ENCODE measurements around the gene ISL2. TPM values are rescaled to one million over a fixed set of nuclear protein-coding genes. Genes with fewer than 3 reads are reported as not detected.

Gene ISL2
- total and polyA plus RNA-seq, 2 of the 13 experiments (the other 11 are each of a cell fraction or from before 2014, with no cell fraction given): 4.3 to 5.1 TPM

DNA sequence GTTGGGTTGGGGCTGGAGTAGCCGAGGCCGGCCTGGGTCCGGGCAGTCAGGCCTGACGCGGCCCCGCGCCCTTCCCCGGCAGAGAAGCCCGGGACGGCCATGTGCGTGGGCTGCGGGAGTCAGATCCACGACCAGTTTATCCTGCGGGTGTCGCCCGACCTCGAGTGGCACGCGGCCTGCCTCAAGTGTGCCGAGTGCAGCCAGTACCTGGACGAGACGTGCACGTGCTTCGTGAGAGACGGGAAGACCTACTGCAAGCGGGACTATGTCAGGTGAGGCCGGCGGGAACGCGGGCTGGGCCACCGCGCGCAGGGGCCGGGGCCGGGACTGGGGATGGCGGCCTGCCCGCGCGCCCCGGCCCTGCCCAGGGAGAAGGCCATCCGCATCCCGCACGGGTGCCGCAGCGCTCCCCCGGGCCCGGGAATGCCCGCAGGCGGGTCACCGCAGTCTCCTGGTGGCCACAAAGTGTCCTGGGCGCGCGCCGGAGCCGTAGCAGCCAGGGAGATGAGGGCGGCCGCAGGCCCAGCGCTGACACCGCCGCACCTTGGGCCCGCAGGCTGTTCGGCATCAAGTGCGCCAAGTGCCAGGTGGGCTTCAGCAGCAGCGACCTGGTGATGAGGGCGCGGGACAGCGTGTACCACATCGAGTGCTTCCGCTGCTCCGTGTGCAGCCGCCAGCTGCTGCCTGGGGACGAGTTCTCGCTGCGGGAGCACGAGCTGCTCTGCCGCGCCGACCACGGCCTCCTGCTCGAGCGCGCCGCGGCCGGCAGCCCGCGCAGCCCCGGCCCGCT, 1.3 kb downstream of the ISL2 start (continued):
- TF ChIP-seq ASH2L (IDR thresholded peaks at IDR 0.05; ENCODE audit: insufficient read length, low read depth, low read length) (peak; percentile 58), ZNF383 (CRISPR knock-in tag; IDR thresholded peaks at IDR 0.05; ENCODE audit: borderline replicate concordance) (no peak), DR1 (CRISPR knock-in tag; IDR thresholded peaks at IDR 0.05) (peak; percentile 42; the same call in 1 of the 2 replicates), ATF4 (CRISPR knock-in tag; IDR thresholded peaks at IDR 0.05) (no peak), ZNF292 (CRISPR knock-in tag; IDR thresholded peaks at IDR 0.05; ENCODE audit: borderline replicate concordance, low read depth) (0 out of 2 replicates have a peak, but pooled peaks have one; percentile 12), ZNF83 (CRISPR knock-in tag; IDR thresholded peaks at IDR 0.05; ENCODE audit: borderline replicate concordance) (no peak), AGO1 (IDR thresholded peaks at IDR 0.05; ENCODE audit: low read depth, low read length, poor library complexity, severe bottlenecking) (no peak), ZSCAN31 (CRISPR knock-in tag; IDR thresholded peaks at IDR 0.05; ENCODE audit: low read depth) (peak; percentile 89), KDM2A (CRISPR knock-in tag; IDR thresholded peaks at IDR 0.05; ENCODE audit: borderline replicate concordance, low read depth) (peak; percentile 48; the same call in 1 of the 2 replicates), MED13 (CRISPR knock-in tag; IDR thresholded peaks at IDR 0.05) (peak; percentile 82; the same call in 1 of the 2 replicates), RNF2 (conservative IDR thresholded peaks at IDR 0.05; ENCODE audit: low read depth) (peak; percentile 80; the same call in 1 of the 2 replicates), MTERF4 (CRISPR knock-in tag; IDR thresholded peaks at IDR 0.05) (no peak), ZNF143 (CRISPR knock-in tag; IDR thresholded peaks at IDR 0.05) (peak; percentile 51; the same call in 1 of the 2 replicates)
- TF ChIP-seq, protein P1, sequence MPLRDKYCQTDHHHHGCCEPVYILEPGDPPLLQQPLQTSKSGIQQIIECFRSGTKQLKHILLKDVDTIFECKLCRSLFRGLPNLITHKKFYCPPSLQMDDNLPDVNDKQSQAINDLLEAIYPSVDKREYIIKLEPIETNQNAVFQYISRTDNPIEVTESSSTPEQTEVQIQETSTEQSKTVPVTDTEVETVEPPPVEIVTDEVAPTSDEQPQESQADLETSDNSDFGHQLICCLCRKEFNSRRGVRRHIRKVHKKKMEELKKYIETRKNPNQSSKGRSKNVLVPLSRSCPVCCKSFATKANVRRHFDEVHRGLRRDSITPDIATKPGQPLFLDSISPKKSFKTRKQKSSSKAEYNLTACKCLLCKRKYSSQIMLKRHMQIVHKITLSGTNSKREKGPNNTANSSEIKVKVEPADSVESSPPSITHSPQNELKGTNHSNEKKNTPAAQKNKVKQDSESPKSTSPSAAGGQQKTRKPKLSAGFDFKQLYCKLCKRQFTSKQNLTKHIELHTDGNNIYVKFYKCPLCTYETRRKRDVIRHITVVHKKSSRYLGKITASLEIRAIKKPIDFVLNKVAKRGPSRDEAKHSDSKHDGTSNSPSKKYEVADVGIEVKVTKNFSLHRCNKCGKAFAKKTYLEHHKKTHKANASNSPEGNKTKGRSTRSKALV (CRISPR knock-in tag; IDR thresholded peaks at IDR 0.05): peak; percentile 60
- TF ChIP-seq, protein P2, sequence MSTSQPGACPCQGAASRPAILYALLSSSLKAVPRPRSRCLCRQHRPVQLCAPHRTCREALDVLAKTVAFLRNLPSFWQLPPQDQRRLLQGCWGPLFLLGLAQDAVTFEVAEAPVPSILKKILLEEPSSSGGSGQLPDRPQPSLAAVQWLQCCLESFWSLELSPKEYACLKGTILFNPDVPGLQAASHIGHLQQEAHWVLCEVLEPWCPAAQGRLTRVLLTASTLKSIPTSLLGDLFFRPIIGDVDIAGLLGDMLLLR (CRISPR knock-in tag; IDR thresholded peaks at IDR 0.05): peak; percentile 62; the same call in 1 of the 2 replicates
- TF ChIP-seq, protein P3, sequence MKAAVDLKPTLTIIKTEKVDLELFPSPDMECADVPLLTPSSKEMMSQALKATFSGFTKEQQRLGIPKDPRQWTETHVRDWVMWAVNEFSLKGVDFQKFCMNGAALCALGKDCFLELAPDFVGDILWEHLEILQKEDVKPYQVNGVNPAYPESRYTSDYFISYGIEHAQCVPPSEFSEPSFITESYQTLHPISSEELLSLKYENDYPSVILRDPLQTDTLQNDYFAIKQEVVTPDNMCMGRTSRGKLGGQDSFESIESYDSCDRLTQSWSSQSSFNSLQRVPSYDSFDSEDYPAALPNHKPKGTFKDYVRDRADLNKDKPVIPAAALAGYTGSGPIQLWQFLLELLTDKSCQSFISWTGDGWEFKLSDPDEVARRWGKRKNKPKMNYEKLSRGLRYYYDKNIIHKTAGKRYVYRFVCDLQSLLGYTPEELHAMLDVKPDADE (CRISPR knock-in tag; IDR thresholded peaks at IDR 0.05): peak; percentile 75; the same call in 1 of the 2 replicates
- TF ChIP-seq, protein P4, sequence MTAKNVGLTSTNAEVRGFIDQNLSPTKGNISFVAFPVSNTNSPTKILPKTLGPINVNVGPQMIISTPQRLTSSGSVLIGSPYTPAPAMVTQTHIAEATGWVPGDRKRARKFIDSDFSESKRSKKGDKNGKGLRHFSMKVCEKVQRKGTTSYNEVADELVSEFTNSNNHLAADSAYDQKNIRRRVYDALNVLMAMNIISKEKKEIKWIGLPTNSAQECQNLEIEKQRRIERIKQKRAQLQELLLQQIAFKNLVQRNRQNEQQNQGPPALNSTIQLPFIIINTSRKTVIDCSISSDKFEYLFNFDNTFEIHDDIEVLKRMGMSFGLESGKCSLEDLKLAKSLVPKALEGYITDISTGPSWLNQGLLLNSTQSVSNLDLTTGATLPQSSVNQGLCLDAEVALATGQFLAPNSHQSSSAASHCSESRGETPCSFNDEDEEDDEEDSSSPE (CRISPR knock-in tag; IDR thresholded peaks at IDR 0.05): peak; percentile 48; the same call in 1 of the 2 replicates
- TF ChIP-seq, protein P5, sequence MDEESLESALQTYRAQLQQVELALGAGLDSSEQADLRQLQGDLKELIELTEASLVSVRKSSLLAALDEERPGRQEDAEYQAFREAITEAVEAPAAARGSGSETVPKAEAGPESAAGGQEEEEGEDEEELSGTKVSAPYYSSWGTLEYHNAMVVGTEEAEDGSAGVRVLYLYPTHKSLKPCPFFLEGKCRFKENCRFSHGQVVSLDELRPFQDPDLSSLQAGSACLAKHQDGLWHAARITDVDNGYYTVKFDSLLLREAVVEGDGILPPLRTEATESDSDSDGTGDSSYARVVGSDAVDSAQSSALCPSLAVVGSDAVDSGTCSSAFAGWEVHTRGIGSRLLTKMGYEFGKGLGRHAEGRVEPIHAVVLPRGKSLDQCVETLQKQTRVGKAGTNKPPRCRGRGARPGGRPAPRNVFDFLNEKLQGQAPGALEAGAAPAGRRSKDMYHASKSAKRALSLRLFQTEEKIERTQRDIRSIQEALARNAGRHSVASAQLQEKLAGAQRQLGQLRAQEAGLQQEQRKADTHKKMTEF (CRISPR knock-in tag; IDR thresholded peaks at IDR 0.05): no peak; the same call in 1 of the 2 replicates
